Renal cortical epithelial cell (primary cell): Measurements from ENCODE around the gene SLC25A28. TPM values are rescaled to one million over a fixed set of nuclear protein-coding genes. Genes with fewer than 3 reads are reported as not detected.

ENCODE experiments used
- DNase-seq: peaks from one replicate; pipeline ENCODE4 v3.0.0-alpha.2; 2011; ENCODE audit warnings: low read depth
- total RNA-seq: library from RNA; depleted of rRNA; stranded (reverse); fragments of >200 nt; gene quantifications from 2 replicates; pipeline ENCODE4 v1.2.3, GENCODE V29; 2014

The SLC25A28 gene
- total RNA-seq, 1 donor from 2014 or later: 8.0 TPM

DNA sequence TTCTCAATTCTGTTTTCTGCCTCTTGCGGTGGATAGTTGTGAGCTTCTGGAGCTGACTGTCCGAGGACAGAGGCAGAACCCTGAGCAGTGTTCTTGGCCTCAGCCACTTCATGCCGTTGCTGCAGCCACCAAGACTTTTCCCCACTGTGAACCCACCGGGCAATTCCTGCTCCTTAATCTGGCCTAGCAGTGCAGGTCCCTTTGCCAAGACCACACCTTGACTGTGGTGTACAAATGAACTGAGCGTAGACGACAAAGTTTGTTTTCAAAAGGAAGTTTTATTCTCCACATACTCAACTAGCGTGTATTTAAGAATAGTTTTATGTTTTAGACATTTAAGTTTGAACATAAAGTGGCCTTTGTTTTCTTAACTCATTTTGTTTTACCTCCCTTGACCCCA, 29.4 kb downstream of the SLC25A28 start:
- DNase-seq: no peak

DNA sequence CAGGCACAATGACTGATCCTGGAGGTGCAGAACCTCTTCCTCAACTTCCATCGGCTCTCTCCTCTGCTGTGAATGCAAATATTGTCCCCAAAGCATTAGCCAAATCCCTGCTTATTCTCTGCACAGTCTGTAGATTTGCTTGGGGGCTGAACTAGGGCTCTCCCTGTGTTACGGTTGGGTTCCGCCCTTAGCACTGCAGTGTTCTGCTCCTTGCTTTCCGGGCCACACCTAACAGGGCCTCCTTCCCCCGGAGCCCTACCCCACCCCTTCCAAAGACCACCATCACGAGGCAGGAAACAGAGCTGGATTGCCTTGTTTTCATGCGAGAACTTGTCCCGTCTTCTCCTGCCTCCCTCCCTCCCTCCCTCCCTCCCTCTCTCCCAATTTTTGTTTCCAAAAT, 36.6 kb downstream of the SLC25A28 start:
- DNase-seq: no peak

DNA sequence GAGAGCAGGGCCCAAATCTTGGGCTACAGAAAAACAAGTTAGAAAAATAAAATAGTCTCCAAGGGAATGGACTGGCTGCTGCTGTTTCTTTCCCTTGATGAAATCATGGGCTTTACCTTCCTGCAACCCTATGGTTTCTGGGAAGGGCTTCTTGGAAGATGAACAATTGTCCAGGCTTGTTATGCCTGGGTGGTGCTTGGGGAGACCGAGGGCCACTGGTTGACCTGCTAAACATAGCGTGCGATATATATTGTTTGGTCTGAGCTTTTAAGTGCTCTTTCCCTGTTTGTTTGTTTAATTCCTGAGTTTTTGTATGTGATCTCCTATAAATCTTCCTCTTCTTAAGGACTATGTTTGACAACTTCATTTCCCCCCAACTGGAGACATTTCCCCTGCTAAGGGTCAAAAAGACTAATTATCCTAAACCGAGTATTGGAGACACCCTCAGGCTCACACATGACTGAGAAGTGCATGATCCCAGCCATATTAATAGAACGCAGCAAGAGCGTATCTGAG, 37.9 kb downstream of the SLC25A28 start:
- no peak for DNase-seq

DNA sequence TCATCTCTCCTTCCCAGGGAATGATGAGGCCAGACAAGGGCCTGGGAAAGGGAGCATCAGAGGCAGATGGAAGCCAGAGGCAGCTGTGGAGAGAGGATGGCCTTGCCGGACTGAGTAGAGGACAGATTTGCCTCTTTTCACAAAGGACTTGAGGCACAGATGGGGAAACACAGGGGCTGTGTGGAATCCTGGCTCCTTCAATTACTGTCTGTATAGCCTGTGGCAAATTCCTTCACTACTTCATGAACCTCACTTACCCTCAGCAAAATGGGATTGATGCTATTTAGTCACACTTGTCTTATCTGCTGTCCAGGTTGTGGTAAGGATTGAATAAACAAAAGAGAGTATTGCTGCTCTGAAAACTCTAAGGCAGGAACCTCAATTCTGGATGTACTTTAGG, 40.3 kb downstream of the SLC25A28 start:
- DNase-seq: no peak

DNA sequence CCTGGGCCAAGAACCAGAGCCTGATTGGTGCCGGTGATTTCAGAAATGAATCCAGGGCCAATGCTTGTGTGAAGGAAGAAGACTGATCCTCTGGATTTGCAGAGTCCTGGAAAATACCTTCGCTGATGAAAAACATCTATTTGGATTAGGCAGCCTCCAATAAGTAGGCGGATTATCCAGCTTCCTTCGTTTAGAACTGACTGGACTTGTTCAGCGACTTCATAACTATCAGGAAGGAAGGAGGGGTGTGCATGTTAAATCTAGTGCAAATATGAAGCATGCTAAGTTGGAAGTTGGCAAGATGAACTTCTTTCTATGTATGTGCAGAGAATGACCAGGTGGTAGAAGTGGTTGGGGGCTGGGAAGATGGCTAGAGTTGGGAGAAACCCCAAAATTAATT, 46.4 kb downstream of the SLC25A28 start:
- DNase-seq: no peak

DNA sequence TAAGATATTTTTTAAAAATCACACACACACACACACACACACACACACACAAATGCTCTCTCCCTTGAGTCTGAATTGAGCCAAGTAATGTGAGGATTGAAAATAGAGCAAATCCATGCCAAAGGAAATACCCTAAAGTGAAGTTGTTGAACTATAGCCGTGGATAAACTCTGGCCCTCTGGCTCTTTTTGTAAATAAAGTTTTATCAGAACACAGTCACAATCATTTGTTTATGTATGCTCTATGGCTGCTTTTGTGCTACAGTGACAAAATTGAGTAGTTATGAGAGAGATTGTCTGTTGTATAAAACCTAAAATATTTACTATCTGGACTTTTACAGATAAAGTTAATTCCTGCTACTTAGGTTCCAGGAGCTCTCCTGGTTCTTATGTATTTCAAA, 48.4 kb downstream of the SLC25A28 start:
- DNase-seq: no peak

DNA sequence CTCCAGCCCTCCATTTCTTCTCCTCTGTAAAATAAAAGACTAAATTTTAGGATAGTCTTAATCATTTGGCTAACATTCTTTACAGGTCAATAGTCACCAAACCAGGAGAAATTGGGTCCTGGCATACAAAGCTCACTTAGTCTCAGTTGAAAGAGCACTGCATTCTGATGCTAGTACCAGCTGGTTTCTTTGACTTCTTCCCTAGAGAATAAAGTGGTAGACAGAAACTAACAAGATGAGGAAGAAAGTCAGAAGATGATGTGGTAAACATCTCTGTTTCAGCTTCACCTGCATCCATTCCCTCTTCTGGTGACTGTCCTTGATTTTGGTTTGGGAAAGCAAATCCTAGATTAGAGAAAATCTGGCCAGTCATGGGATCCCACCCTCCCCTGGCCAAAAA, 50.3 kb downstream of the SLC25A28 start:
- no peak for DNase-seq

DNA sequence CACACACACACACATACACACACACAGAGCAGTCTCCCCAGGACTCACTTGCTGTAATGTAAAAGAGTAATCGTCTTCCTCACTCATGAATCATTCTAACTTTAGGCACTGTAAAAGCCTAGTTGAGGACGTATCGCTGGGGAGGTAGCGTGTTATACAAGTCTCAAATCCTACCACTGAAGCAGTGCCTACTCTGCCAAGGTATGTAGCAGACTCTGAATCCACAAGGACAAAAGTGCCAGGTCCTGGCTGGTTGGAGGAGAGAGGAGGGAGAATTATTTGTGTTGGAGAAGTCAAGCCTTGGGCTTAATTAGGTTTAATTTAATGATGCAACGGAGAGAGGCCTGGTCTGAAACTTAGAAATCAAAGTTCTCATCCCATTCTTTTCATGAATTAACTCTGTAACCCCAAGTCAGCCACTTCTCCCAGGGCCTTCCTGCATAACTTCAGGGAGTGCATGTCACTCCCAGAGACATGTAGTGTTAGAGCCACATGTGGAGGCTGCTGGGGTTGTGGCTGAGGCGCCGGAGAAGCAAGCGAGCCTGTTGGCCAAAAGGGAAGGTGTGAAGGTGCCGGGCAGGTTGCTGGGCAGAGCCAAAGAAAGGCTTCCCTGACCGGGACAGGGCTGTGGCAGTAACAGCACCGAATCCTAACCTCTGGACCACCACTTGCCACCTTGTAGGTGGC, 50.8 kb downstream of the SLC25A28 start:
- no peak for DNase-seq

DNA sequence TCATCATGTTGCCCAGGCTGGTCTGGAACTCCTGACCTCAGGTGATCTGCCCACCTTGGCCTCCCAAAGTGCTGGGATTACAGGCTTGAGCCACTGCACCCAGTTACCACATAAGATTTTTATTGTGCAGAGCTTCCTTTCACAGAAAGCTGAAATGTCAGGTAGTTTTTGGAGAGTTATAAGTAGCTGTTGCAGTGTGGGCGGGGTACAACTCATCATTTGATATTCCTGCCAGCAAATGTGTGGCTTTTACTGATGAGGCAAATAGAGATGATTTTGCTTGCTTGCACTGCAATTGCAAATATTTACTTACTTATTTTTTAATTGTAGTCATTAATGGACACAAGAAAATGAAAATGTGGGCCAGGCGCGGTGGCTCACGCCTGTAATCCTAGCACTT, 55.1 kb downstream of the SLC25A28 start:
- DNase-seq: no peak

DNA sequence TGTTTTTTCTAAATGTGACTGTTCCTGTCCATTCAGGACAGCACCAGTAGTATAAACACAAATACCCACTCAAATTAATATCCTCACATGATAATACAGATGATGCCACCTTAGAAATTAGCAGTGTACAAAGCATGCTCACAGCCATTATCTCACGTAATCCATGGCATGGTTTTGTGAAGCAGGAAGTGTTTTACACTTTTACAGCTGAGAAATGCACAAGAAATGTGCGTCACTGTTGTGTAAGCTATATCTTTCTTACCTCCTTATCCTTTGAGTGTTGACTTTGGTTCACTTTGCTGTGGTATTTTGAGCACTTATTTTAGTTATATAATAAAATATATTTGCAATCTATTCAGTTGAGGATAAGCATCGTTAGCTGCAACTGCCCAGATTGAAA, 55.9 kb downstream of the SLC25A28 start:
- DNase-seq: no peak

DNA sequence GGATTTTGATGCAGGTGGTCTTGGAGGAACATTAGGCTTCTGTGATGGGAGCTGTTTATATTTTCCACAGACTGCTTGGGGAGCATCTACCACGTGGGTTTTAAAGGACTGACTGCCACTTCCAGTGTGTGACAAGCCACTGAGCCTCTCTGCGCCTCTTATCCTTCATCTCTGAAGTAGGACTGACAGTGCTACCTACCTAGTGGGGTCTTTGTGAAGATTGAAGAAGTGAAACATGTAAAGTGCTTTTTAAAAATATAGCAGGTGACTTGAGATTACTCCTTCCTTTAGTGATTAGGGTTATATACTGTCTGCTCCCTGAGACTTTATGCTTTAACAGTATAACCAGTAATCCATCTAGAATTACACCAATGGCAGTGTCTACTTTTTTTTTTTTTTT, 57.6 kb downstream of the SLC25A28 start:
- DNase-seq: no peak

Other genes with a start within 250 kb of the SLC25A28 start
- 52.6 and 62.2 TPM in 2 replicates for gene GOT1, start 189.8 kb downstream of the SLC25A28 start, total RNA-seq
- gene NKX2-3, start 87.5 kb downstream of the SLC25A28 start, total RNA-seq: not detected in 2 replicates
- 71.2 and 106 TPM in 2 replicates for gene ENTPD7, start 39.1 kb upstream of the SLC25A28 start, total RNA-seq
- gene COX15, start 111.7 kb upstream of the SLC25A28 start, total RNA-seq: 35.6 and 44.6 TPM in 2 replicates
- 24.3 and 25.1 TPM in 2 replicates for gene CUTC, start 111.8 kb upstream of the SLC25A28 start, total RNA-seq
- 0.17 and 0.65 TPM in 2 replicates for gene ABCC2, start 162.2 kb upstream of the SLC25A28 start, total RNA-seq